HG02588 (cell line): ENCODE measurements around the gene LAMTOR4.
A peak's percentile ranks its signal among the peaks of the same experiment; 100 is the strongest.

Experiments used
- ATAC-seq: cut with Tn5 transposase; IDR thresholded peaks from one replicate; pipeline ENCODE4 v1.9.1; 2021; ENCODE audit warnings: mild to moderate bottlenecking, moderate library complexity; ENCODE audit not compliant: unreplicated experiment

LAMTOR4 gene

DNA sequence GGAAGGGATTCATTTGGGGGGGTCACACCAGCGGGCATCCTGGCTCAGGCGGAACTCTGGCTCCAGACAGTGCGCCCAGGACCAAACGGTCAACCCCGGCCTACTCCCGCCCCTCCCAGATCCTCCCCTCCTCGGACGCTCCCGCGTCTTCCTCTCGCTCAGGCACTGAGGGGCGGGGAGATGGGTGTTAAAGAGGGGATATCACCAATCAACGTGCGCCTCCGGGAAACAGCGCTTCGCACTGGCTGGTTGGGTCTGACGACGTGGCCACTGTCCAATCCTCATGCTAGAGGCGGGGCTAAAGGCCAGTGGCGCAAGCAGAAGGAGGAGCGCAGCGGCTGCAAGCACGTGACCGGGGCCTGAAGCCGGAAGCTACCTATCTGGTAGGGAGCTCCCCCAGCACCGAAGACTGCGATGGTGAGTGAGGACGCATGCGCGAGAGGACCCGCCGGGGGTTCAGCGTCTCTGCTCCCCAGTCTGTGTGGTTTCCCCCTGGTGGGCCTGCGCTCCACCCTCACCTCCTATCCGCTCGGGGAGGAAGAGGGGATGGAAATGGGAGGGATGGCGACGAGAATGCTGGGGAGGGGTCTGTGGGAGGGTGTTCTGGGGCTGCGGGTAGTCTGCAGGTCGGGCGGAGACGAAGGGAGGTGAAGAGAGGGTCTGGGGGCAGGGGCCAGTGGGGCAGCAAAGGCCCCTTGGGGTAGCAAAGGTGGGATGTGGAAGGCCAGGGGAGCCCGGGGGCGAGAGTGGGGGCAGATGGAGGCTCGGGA, at the start of gene LAMTOR4:
Gene LAMTOR4, plus strand, starts transcription at position 360 of the 770 bp plus-strand sequence. Its CDS starts 55 bp downstream, at position 415.
- peak; percentile 98 for ATAC-seq

DNA sequence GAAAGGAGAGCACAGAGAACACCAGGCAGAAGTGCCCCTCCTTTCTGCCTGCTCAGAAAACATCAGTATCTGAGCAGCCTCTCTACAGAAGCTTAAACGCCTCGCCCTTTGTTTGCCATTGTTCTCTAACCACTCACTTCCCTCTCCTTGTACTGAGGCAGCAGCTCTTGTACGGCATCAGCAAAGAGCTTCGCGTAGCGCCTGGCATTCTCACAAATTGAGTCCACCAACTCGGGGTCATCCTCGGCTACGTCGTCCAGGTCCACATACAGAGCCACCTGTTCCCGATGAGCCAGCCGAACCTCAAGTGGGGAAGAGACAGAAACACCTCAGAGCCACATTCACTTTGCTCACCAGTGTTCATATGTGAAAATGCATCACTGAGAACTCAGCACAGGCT, 49.3 kb upstream of the LAMTOR4 start:
- no peak for ATAC-seq

DNA sequence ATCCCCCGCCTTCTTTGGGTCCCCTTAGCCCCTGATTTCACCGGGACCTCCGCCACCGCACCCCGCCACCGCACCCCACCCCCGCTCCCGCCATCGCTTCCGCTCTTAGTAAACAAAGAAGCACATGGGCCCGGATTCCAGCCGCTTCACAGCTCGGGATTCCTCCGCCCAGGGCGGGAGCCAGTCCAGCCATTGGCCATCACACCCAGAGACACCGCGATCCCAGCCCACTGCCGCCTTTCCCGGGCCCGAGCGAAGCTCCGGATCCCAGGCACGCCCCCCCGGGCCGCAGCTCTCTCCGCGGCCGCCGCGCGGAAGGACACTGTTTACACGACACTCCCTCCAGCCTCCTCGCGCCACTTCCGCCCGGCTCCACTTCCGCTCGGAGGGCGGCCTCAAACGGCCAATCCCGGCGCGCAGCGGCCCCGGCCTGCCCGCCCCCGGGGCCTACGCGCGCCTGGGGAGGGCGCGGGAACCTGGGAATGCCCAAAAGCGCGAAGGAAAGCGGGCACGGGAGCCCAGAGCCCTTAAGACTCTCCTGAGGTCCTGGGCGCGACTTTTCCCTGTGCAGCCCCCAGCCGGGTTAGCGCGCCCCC, 48.2 kb upstream of the LAMTOR4 start:
- ATAC-seq: peak; percentile 57

DNA sequence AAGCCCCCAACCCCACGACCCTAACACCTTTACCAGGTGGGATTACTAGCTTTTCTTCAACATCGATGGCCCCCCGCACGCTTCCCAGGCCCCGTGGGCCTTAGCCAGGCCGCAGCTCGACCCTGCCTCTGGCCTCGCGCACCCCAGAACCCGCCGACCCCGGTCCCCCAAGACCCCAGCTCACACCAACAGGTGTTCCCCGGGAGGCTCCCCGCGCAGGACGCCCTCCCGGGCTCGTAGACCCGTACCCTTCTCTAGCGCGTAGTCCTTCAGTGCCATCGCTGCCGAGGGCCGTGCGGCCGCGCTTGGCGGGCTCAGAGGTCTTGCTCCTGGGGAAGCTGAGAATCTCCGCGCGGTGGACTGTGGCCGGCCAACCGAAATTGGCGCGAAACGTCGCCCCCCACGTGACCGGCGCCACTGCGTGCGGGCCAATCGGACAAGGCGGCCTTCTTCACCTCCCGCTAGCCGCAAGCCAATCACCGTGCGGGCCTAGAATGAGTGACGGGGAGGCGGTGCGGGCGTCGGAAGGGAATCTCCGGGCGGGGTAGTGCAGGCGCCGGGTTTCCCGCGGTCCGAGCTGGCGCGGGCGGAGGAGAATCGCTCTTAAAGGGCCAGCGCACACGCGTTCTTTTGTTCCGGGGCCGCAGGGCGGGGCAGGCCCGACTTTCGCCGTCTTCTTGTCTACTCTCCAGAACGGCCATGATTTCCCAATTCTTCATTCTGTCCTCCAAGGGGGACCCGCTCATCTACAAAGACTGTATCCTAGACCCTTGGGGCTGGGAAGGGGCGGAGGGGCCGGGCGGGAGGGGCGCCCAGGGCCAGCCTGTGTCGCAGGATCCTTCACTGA, 47.5 kb upstream of the LAMTOR4 start, which contains the start of the genes AP4M1 and MCM7:
Gene AP4M1, plus strand, starts transcription at position 628 of the 847 bp plus-strand sequence. Its CDS starts 72 bp downstream, at position 700.
Gene MCM7, minus strand, starts transcription at position 382 of the 847 bp plus-strand sequence. Its CDS starts 103 bp downstream, at position 279.
- ATAC-seq: peak; percentile 77

- ATAC-seq: no peak
Observed at GRCh38 chr7:100102950-100103840, 45.5 kb upstream of the LAMTOR4 start.

DNA sequence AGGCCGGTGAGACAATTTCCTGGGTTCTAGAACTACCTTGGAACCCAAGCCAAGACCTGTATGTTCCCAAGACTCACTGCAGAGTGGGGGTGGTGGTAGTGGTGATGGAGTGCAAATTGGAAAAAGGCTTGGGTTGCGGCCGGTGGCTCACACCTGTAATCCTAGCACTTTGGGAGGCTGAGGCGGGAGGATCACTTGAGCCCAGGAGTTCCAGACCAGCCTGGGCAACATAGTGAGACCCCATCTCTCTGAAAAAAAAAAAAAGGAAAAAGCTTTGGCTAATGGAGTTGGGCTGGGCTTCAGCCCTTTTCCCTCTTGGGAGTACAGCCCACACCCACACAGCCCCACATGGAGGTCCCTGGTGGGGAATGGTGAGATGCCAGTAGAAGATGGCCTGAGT, 43.2 kb upstream of the LAMTOR4 start:
- no peak for ATAC-seq

DNA sequence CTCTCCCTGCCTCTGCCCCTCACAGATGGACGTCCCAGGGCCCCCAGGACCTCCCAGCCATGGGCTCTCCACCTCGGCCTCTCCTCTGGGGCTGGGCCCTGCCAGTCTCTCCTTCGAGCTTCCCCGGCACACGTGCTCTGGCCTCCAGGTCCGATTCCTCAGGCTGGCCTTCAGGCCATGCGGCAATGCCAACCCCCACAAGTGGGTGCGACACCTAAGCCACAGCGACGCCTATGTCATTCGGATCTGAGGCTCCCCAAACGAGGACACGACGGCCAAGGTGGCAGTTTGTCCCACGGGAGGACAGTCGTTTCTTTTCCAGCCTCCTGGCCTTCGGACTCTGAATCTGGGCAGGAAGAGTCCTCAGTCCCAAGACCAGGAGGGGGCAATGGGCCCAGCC, 42.1 kb upstream of the LAMTOR4 start:
- ATAC-seq: no peak

DNA sequence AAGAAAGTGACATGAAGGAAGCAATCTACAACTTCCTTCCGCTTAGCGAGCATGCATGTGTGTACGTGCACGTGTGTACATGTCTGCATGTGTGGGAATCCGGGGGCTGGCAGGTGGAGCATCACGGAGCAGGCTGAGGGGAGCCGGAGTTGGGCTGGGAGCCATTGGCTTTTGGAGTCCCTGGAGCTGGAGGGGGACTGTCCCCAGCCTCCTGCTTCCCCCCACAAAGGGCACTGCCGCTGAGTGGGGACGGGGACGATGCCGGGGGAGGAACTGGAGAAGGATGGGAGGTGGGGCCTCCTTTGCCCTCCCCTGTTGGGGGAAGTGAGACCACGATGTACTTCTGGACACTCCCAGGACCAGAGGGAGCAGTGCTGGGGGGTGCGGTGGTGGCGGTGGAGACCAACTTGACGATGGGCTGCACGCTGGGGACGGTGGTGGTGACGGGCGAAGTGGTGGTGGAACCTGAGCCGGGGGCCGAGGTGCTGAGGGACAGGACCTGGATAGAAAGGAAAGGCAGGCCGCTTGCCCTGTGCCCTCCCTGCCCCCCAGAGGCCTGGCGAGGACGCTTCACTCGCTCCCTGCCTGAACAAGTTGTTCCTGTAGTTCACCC, 41.5 kb upstream of the LAMTOR4 start:
- ATAC-seq: no peak

DNA sequence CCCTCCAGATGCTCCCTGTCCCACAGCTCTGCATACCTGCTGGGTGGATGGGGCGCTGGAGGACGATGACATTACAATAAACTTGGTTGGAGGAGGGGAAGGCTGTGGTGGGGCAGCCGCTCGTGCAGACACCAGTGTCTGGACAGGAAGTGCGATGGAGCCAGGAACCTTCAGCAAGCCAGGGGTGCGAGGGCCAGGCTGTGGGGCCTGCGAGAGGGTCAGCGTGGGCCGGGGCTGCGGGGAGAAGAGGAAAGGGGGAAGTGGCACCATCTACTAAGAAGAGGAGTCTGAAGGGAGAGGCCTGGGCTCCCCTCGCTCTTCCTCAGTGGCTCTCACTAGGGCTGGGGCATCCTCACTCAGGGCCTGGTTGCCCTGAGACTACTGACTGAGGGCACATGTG, 40.8 kb upstream of the LAMTOR4 start:
- ATAC-seq: no peak

DNA sequence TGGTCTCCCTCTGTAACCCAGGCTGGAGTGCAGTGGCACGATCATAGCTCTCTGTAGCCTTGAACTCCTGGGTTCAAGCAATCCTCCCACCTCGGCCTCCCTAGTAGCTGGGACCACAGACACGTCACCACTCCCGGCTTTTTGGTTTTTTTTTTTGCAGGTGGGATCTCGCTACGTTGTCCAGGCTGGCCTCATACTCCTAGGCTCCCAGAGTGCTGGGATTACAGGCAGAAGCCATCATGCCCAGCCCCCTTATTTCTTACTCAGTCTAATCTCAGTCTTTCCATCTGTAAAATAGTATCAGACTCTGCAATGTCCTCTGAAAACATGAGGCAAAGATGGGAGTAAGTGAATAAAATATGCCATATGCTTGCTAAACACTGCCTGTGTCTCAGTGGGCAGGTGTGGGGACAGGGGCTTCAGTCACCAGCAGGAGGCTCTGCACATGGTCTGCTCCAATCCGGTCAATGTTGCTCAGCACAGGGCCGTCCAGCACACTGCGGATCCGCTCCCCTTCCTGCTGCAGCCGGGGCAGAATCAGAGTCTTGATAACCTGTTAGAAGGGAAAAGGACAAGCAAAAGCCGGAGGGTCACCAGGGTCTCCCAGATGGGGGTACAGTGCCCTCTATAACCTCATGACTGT, 39.1 kb upstream of the LAMTOR4 start:
- ATAC-seq: no peak

- no peak for ATAC-seq
Observed at GRCh38 chr7:100111156-100111555, 37.6 kb upstream of the LAMTOR4 start.

GRCh38 chr7:100111914-100112313, 36.8 kb upstream of the LAMTOR4 start:
- no peak for ATAC-seq

- ATAC-seq: no peak
Observed at GRCh38 chr7:100115026-100115425, 33.7 kb upstream of the LAMTOR4 start.

GRCh38 chr7:100118388-100119071, 30.2 kb upstream of the LAMTOR4 start:
- no peak for ATAC-seq

DNA sequence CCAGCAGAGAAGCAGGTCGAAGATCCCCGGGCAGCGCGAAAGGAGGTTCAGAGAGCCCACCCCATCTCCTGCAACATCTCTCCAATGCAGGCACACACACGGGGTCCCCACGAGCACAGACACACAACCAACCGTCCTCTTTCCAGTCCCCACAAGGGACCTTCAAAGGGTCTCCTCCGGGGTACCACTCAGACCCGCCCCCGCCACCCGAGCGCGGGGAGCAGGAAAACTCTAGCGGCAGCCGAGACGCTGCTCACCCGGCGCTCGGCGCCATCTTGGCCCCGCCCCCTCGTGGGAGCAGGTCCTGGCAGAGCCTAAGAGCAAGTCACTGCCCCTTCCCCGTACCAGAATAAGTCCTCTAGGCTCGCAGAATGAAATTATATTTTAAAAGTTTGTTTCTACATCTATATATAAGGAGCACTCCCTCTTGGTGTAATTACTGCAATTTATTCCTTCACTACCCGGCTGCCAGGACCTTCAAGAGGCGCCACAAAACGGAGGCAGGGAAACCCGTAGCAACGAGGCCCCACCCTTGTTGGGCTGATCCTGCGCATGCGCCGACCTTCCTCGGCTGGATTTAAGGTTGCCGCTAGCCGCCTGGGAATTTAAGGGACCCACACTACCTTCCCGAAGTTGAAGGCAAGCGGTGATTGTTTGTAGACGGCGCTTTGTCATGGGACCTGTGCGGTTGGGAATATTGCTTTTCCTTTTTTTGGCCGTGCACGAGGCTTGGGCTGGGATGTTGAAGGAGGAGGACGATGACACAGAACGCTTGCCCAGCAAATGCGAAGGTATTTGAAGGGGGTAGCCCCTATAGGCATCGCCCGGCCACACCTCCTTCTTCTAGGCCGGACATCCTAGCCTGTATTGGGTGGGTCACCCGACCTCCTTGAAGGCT, 29.4 kb upstream of the LAMTOR4 start, which contains the start of the genes CNPY4 and TAF6:
Gene CNPY4, plus strand, starts transcription at position 563 of the 898 bp plus-strand sequence. Its CDS starts 111 bp downstream, at position 674.
Gene TAF6, minus strand, starts transcription at position 287 of the 898 bp plus-strand sequence. CDS start 5,149 bp downstream, outside the sequence.
- ATAC-seq: peak; percentile 74

- ATAC-seq: peak; percentile 25
Observed at GRCh38 chr7:100119970-100120732, 28.6 kb upstream of the LAMTOR4 start.

DNA sequence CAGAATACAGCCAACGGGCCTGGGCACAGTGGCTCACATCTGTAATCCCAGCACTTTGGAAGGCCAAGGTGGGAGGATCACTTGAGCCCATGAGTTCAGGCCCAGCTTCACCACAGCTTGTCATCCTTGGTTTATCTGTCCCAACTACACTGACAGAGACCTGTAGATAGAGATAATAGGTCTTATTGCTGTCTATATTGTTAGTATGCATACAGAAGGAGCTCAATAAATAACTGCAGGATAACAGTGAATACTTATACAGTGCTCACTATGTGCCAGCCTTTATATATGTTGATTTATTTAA, 28.0 kb upstream of the LAMTOR4 start:
- ATAC-seq: no peak
